HG02973 (cell line): ENCODE results near the gene GCNT3.

Experiments
- ATAC-seq: cut with Tn5 transposase; IDR thresholded peaks from one replicate; pipeline ENCODE4 v1.9.1; 2021; ENCODE audit warnings: moderate library complexity; ENCODE audit not compliant: unreplicated experiment

Gene GCNT3

GRCh38 chr15:59611276-59612260 lies at the start of gene GCNT3:
GCNT3 (plus strand) TSS chr15:59611783; CDS start chr15:59618239, 6,456 bp downstream.
- ATAC-seq = no peak

- no peak for ATAC-seq
These were observed 49.0 kb upstream of the GCNT3 start for GRCh38 chr15:59562448-59563186.

GRCh38 chr15:59565299-59565698 lies 46.3 kb upstream of the GCNT3 start:
- ATAC-seq = no peak

GRCh38 chr15:59567324-59567723 lies 44.3 kb upstream of the GCNT3 start:
- no peak for ATAC-seq

GRCh38 chr15:59569477-59569876 lies 42.1 kb upstream of the GCNT3 start:
- no peak for ATAC-seq

GRCh38 chr15:59570315-59570714 lies 41.3 kb upstream of the GCNT3 start:
- no peak for ATAC-seq

GRCh38 chr15:59571606-59572005 lies 40.0 kb upstream of the GCNT3 start:
- ATAC-seq = no peak

GRCh38 chr15:59583088-59583487 lies 28.5 kb upstream of the GCNT3 start:
- ATAC-seq = no peak

GRCh38 chr15:59587085-59587826 lies 24.3 kb upstream of the GCNT3 start:
- no peak for ATAC-seq

GRCh38 chr15:59590027-59590426 lies 21.6 kb upstream of the GCNT3 start:
- no peak for ATAC-seq

GRCh38 chr15:59591356-59591755 lies 20.2 kb upstream of the GCNT3 start:
- no peak for ATAC-seq

GRCh38 chr15:59594493-59594942 lies 17.1 kb upstream of the GCNT3 start:
- ATAC-seq = no peak

GRCh38 chr15:59594991-59595390 lies 16.6 kb upstream of the GCNT3 start:
- no peak for ATAC-seq

GRCh38 chr15:59595434-59595915 lies 16.1 kb upstream of the GCNT3 start:
- ATAC-seq = no peak

- no peak for ATAC-seq
These were observed 14.9 kb upstream of the GCNT3 start for GRCh38 chr15:59596640-59597039.

GRCh38 chr15:59598461-59598860 lies 13.1 kb upstream of the GCNT3 start:
- no peak for ATAC-seq

- no peak for ATAC-seq
These were observed 5.6 kb upstream of the GCNT3 start for GRCh38 chr15:59605994-59606393.

GRCh38 chr15:59609730-59610712 lies 1.6 kb upstream of the GCNT3 start:
- no peak for ATAC-seq

- no peak for ATAC-seq
These were observed 2.6 kb downstream of the GCNT3 start for GRCh38 chr15:59614153-59614552.

- ATAC-seq = no peak
These were observed 4.1 kb downstream of the GCNT3 start for GRCh38 chr15:59615661-59616060.
